Esophagus squamous epithelium (tissue), 4 donors: ENCODE data around the gene DCDC2.

ENCODE experiments used
- POLR2A ChIP-seq, 4 donors: fragments of 450-650 bp; IDR thresholded peaks; one replicate each; pipeline ENCODE4 v1.6.1; 2017; ENCODE audit warnings: antibody characterized with exemption in 4 of 4, mild to moderate bottlenecking in 4 of 4, moderate library complexity in 3 of 4
- TF ChIP-seq, protein P1 (sequence below), 6 experiments: fragments of 450-650 bp in 4 of 6; fragments of 200-600 bp in 2 of 6; sonication (generic) in 2 of 6; IDR thresholded peaks; one replicate each; pipeline ENCODE4 v1.5.1; 2016 to 2019; ENCODE audit warnings: antibody characterized with exemption in 6 of 6, mild to moderate bottlenecking in 4 of 6, moderate library complexity in 4 of 6

DNA sequence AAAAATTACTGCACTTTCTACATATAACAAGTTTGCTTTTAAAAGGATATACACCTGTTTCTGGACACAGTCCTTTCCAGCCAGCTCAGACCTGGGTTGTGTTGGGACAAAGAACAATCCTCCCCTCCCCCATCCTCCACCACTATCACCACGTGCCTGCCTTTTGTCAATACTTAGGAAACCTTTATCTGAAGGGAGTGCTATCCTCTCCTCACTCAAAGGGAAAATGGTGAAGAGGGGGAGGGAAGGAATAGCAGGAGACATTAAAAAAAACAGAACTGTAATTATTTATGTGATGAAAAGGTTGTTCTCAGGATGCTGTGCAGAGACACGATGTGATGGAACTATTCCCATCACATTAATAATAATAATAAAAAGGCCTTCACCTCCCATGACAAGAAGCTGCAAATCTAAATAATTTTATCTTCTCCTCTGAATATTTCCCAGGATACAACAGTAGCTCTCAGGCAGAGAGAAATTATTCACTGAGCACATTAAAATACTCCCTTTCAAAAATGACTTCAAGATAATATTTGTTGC, 126.4 kb downstream of the DCDC2 start:
- TF ChIP-seq, protein P1, sequence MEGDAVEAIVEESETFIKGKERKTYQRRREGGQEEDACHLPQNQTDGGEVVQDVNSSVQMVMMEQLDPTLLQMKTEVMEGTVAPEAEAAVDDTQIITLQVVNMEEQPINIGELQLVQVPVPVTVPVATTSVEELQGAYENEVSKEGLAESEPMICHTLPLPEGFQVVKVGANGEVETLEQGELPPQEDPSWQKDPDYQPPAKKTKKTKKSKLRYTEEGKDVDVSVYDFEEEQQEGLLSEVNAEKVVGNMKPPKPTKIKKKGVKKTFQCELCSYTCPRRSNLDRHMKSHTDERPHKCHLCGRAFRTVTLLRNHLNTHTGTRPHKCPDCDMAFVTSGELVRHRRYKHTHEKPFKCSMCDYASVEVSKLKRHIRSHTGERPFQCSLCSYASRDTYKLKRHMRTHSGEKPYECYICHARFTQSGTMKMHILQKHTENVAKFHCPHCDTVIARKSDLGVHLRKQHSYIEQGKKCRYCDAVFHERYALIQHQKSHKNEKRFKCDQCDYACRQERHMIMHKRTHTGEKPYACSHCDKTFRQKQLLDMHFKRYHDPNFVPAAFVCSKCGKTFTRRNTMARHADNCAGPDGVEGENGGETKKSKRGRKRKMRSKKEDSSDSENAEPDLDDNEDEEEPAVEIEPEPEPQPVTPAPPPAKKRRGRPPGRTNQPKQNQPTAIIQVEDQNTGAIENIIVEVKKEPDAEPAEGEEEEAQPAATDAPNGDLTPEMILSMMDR (IDR thresholded peaks at IDR 0.05): no peak
- no peak for TF ChIP-seq POLR2A (IDR thresholded peaks at IDR 0.05)
